ENCODE results near the gene THAP10.

Gene THAP10

DNA sequence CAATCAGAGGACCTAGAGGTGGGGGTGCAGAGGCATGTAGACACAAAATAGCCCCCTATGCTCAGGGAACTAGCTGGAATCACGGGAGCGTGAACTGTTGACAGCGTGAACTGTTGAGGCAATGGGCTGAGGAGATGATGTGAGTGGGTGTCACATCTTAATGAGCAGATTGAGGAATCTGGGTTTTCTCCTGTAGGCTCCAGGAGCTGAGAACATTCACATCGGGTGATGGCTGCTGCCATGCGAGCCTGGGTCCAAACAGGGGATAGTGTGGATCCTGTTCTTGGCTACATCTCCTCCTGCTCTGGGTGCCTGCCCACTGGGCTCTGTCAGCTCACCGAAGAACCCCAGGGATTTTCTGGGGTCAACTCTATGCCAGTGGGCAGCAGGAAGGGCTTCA lies 40.3 kb downstream of the THAP10 start (continued):
- no peak for TF ChIP-seq ZNF184 (tag by site-specific recombination; IDR thresholded peaks at IDR 0.05)
- TF ChIP-seq, protein P1, sequence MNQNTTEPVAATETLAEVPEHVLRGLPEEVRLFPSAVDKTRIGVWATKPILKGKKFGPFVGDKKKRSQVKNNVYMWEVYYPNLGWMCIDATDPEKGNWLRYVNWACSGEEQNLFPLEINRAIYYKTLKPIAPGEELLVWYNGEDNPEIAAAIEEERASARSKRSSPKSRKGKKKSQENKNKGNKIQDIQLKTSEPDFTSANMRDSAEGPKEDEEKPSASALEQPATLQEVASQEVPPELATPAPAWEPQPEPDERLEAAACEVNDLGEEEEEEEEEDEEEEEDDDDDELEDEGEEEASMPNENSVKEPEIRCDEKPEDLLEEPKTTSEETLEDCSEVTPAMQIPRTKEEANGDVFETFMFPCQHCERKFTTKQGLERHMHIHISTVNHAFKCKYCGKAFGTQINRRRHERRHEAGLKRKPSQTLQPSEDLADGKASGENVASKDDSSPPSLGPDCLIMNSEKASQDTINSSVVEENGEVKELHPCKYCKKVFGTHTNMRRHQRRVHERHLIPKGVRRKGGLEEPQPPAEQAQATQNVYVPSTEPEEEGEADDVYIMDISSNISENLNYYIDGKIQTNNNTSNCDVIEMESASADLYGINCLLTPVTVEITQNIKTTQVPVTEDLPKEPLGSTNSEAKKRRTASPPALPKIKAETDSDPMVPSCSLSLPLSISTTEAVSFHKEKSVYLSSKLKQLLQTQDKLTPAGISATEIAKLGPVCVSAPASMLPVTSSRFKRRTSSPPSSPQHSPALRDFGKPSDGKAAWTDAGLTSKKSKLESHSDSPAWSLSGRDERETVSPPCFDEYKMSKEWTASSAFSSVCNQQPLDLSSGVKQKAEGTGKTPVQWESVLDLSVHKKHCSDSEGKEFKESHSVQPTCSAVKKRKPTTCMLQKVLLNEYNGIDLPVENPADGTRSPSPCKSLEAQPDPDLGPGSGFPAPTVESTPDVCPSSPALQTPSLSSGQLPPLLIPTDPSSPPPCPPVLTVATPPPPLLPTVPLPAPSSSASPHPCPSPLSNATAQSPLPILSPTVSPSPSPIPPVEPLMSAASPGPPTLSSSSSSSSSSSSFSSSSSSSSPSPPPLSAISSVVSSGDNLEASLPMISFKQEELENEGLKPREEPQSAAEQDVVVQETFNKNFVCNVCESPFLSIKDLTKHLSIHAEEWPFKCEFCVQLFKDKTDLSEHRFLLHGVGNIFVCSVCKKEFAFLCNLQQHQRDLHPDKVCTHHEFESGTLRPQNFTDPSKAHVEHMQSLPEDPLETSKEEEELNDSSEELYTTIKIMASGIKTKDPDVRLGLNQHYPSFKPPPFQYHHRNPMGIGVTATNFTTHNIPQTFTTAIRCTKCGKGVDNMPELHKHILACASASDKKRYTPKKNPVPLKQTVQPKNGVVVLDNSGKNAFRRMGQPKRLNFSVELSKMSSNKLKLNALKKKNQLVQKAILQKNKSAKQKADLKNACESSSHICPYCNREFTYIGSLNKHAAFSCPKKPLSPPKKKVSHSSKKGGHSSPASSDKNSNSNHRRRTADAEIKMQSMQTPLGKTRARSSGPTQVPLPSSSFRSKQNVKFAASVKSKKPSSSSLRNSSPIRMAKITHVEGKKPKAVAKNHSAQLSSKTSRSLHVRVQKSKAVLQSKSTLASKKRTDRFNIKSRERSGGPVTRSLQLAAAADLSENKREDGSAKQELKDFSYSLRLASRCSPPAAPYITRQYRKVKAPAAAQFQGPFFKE (tag by site-specific recombination; IDR thresholded peaks at IDR 0.05; ENCODE audit: borderline replicate concordance), result no peak

DNA sequence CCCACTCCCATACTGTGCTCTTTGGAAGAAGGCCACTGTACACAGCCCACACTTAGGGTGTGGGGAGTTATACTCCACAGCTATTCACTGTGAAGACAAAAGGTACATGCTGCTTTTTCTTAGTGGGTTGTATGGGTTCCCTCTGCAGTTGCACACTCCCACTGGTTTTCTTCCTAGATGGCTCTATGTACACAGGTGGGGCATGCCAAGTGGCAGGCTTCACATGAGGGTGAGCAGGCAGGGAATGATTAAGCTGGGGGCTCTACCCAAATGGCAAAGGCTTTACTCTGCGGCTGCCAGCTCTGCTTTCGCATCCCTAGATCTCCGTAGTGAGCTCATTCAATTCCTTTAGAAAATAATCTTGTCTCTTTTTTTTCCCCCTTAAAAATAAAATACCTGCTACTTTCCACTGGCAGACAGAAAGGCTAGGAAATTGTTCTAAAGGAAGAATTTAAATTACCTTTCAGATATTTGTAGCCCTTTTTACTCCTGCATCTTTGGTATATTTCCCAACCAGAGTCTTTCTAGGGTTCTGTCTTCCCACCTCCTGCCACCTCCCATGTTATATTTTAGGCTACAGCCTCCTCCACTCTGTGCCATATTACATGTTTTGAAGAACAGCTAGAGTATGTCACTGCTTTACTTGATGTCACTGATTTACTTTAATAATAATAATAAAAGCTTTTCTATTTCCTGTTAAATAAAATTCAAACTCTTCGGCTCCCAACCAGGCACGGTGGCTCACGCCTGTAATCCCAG lies 46.5 kb downstream of the THAP10 start:
- TF ChIP-seq HOXD13 (CRISPR knock-in tag; IDR thresholded peaks at IDR 0.05; ENCODE audit: borderline replicate concordance), result no peak
- TF ChIP-seq ZBTB1 (tag by site-specific recombination; IDR thresholded peaks at IDR 0.05), result no peak
- TF ChIP-seq, protein P2, sequence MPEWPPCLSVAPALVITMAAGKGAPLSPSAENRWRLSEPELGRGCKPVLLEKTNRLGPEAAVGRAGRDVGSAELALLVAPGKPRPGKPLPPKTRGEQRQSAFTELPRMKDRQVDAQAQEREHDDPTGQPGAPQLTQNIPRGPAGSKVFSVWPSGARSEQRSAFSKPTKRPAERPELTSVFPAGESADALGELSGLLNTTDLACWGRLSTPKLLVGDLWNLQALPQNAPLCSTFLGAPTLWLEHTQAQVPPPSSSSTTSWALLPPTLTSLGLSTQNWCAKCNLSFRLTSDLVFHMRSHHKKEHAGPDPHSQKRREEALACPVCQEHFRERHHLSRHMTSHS (tag by site-specific recombination; IDR thresholded peaks at IDR 0.05), result no peak
- TF ChIP-seq, protein P3, sequence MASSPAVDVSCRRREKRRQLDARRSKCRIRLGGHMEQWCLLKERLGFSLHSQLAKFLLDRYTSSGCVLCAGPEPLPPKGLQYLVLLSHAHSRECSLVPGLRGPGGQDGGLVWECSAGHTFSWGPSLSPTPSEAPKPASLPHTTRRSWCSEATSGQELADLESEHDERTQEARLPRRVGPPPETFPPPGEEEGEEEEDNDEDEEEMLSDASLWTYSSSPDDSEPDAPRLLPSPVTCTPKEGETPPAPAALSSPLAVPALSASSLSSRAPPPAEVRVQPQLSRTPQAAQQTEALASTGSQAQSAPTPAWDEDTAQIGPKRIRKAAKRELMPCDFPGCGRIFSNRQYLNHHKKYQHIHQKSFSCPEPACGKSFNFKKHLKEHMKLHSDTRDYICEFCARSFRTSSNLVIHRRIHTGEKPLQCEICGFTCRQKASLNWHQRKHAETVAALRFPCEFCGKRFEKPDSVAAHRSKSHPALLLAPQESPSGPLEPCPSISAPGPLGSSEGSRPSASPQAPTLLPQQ (tag by site-specific recombination; IDR thresholded peaks at IDR 0.05), result no peak
- no peak for TF ChIP-seq ZNF24 (tag by site-specific recombination; IDR thresholded peaks at IDR 0.05)
- no peak for TF ChIP-seq ZNF830 (tag by site-specific recombination; IDR thresholded peaks at IDR 0.05; ENCODE audit: low read depth)
- TF ChIP-seq, protein P4, sequence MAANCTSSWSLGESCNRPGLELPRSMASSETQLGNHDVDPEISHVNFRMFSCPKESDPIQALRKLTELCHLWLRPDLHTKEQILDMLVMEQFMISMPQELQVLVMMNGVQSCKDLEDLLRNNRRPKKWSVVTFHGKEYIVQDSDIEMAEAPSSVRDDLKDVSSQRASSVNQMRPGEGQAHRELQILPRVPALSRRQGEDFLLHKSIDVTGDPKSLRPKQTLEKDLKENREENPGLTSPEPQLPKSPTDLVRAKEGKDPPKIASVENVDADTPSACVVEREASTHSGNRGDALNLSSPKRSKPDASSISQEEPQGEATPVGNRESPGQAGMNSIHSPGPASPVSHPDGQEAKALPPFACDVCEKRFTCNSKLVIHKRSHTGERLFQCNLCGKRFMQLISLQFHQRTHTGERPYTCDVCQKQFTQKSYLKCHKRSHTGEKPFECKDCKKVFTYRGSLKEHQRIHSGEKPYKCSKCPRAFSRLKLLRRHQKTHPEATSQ (tag by site-specific recombination; IDR thresholded peaks at IDR 0.05), result no peak
- no peak for TF ChIP-seq GFI1B (tag by site-specific recombination; IDR thresholded peaks at IDR 0.05)
- TF ChIP-seq, protein P5, sequence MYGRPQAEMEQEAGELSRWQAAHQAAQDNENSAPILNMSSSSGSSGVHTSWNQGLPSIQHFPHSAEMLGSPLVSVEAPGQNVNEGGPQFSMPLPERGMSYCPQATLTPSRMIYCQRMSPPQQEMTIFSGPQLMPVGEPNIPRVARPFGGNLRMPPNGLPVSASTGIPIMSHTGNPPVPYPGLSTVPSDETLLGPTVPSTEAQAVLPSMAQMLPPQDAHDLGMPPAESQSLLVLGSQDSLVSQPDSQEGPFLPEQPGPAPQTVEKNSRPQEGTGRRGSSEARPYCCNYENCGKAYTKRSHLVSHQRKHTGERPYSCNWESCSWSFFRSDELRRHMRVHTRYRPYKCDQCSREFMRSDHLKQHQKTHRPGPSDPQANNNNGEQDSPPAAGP (tag by site-specific recombination; IDR thresholded peaks at IDR 0.05), result no peak
- TF ChIP-seq TCF7L2 (IDR thresholded peaks at IDR 0.05; ENCODE audit: borderline replicate concordance, low read depth, low read length), result no peak
- H3K27ac ChIP-seq (ENCODE audit: extremely low read depth, low read depth, low read length), result no peak overlapping the region
- ChIA-PET CTCF (interaction anchor here (0.6 to 1.6 kb wide), 4 partner anchors 9 to 29 kb away, joined by 3 to 9 read pairs (median 4); no protein-coding TSS in a partner anchor), POLR2A (no interaction called here)
- no peak overlapping the region for H3K4me3 ChIP-seq (ENCODE audit: low read depth, low read length)
- H3K4me1 ChIP-seq (ENCODE audit: control insufficient read depth, insufficient read depth, low read length), result no peaks in the 10 kb centered on the region
- peaks cover 1 to 8% of the 10 kb centered on the region in 2 experiments; a peak in 2 of 3 replicates for H3K36me3 ChIP-seq (ENCODE audit: control insufficient read depth in 2 of 2, insufficient read depth in 1 of 2, low read length in 2 of 2)
- H3K9me3 ChIP-seq (ENCODE audit: control insufficient read depth, insufficient read depth, low read depth, low read length), result no peaks in the 10 kb centered on the region
